NCI-H1092 treated with DMSO at 0.1 percent for 48 hours (cell line): ENCODE results near the gene GATA5.

Source experiments
- DNase-seq: peaks from one replicate; lab custom pipeline; 2025; lab: John Stamatoyannopoulos, UW

Gene GATA5

DNA sequence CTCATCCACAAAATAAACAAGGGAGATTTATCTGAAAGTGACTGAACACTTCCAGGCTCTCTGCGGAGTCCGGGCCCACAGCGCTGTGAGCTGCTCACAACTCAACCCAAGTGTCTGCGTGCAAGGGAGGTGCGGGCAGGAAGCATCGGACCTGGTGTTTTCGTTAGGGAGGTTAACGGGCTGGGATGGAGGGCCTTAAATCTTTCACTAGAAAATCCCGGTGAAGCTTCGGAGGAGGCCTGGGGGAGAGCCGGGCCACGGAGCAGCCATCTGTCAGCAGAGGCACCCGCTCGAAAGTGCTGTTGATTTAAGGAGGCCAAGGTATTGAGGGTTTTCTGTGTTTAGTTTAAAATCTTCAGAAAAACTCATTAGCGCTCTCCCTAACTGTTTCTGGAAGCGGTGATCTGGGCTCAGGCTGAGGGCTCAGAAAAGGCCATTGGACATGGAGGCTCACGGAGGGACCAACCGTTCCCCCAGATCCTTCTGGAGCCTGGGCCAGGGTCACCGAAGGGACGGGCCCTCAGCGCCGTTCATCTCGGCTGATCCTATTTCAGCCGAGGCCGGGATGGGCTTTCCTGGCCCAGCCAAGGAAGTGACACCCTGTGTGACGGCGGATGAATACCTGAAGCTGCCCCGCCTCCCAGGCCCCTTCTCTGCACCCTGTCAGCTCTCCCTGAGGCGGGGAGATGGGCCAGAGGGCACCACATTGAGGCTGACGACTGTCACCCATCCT lies 20.7 kb downstream of the GATA5 start:
- DNase-seq = no peak

DNA sequence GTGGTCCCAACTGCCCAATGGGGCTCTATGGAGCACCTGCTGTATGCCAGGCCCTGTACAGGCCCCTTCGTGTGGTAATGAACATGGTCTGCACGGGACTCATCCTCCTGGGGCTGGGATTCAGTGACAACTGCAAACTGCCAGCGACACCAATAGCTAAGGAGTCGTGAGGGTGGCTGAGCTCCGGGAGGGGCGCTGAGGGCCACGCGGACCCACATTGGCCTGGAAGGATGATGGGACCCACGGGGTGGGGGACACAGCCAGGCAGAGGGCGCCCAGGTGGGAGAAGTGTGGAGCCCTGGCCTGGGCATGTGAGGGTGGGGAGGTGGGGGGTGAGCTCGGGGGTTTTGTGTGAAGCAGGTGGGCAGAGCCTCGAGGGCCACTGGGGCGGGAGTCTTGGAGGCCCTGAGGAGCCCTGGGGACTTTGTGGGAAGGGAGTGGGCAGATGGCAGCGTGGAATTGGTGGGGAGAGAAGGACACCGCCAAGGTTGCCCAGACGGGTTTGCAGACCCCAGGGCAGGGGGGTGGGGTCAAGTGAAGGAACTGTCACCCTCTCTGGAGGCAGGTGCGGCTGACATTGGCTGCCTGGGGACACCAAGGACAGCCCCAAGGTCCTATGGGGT lies 22.5 kb downstream of the GATA5 start:
- no peak for DNase-seq

DNA sequence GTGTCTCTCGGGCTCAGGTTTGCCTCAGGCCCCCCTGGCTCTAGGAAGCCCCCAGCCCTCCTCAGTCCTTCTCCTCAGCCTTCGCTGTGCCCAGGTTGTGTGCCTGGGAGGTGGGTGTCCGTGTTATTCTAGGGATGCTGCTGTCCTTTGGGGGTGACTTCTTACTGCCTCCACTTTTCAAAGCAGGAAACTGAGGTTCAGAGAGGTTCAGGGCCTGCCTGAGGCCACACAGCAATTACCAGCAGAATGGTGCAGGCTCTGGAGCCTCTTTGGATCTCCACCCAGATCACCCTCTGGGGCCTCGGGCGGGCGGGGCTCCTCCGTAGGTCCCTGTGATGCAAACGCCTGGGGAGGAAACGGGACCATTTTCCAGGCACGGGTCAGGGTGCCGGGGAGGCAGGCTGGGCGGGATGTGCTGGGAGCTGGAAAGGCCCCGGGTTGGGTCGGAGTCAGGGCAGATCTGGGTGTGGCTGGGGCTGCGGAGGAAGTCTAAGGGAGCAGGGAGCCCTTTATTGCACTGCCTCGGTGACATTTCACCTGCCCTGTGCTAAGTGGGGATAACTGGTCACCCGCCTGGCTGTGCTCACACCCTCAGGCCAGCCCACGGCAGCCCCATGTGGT lies 23.2 kb downstream of the GATA5 start:
- DNase-seq = no peak

DNA sequence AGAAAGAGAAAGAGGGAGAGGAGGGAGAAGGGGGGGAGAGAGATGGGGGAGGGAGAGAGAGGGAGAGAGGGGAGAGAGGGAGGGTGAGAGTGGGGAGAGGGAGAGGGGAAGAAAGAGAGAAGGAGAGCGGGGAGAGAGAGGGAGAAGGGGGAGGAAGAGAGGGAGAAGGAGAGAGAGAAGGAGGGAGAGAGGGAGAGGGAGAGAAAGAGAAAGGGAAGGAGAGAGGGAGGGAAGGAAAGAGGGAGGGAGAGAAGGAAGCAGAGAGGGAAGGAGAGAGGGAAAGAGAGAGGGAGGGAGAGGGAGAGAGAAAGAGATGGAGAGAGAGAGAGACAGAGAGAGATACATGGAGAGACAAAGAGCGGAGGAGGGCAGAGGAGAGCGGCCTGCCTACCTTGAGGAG lies 23.8 kb downstream of the GATA5 start:
- DNase-seq = no peak

DNA sequence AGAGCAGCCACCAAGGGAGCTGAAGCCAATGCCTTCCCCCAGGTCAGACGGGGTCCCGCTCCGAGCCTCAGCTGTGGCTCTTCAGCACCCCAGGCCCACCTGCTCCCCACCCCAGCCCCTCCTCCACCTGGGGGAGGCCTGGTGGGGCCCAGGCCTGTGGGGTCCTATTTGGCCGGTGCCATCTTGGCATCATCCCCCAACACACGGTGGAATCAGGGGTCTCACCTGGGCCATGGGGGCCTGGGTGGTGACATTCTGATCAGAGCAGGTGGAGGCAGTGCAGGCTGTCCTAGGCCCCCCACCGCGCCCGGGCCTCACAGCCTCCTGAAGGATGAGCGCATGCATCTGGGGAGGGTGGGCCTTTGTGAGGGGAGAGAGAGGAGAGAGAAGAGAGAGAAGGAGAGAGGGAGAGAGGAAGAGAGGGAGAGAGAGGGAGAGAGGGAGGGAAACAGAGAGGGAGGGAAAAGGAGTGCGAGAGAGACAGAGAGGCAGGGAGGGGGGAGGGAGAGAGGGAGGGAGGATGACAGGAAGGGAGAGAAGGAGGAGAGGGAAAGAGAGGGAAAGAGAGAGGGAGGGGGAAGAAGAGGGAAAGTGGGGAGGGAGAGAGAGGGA lies 24.5 kb downstream of the GATA5 start:
- no peak for DNase-seq

DNA sequence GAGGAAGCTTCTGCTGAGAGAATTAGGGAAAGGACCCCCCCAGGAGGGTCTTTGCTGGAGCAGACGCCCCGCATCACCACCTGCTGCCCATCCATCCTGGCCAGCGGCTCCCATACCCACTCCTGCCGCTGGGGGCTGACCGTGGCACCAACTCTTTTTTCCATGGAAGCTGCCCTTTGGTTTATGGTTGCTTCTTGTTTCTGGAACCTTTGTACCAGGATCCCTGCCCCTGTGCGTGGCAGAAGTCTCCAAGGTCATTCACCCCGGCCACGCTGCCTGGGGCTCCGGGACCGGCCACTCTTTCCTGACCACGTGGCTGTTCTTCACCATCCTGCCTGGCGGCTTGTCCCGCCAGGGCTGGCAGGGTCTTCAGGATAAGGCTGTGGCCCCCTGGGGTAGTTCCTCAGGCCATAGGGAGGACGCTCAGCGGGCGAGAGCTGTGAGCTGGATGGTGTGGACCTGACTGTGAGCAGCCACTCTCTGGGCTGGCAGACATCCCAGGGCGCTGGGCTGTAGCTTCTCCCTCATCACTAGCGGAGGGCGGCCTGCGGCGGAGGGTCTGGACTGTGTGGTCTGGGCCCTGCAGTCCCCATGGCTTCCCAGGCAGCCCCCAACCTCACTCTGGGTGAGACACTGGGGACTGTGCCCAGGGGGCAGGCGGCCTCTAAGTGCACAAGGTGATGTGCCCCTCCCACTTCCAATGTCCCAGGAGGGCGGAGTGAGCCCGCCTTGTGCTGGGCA lies 25.7 kb downstream of the GATA5 start:
- no peak for DNase-seq

DNA sequence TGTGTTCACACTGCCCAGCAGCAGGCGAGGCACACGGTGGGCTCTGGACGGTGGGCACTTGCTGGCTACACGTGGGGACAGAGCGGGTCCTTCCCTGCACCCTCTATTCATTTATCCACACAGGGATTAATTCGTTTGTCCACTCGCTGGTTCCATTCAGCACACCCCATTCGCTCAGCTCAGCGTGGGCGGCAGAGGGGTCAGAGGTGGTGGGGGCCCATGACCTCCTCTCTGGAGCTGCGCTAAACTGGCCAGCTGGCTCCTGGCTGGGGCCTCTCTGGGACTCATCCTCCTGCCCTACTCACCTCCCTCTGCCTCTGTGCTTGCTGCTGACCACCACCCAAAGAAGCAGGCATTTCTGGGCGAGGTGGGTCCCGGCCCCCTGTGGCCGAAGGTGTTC lies 27.0 kb downstream of the GATA5 start:
- DNase-seq = no peak

DNA sequence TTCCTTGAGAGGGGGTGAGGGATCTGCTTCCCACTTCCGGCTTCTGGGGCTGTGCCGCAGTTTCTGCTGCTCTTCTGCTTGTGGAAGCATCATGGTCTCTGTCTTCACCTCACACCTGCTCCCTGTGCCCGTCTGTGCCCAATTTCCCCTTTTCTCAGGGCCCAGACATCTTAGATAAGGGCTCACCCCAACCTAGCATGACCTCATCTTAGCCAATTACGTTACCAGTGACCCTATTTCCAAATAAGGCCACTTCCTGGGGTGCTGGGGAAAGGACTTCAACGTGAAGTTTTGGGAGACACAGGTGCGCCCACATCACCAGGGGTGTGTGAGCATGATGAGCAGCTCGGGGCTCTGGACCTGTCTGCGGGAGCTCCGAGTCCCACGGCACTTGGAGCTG lies 27.8 kb downstream of the GATA5 start:
- DNase-seq = no peak

DNA sequence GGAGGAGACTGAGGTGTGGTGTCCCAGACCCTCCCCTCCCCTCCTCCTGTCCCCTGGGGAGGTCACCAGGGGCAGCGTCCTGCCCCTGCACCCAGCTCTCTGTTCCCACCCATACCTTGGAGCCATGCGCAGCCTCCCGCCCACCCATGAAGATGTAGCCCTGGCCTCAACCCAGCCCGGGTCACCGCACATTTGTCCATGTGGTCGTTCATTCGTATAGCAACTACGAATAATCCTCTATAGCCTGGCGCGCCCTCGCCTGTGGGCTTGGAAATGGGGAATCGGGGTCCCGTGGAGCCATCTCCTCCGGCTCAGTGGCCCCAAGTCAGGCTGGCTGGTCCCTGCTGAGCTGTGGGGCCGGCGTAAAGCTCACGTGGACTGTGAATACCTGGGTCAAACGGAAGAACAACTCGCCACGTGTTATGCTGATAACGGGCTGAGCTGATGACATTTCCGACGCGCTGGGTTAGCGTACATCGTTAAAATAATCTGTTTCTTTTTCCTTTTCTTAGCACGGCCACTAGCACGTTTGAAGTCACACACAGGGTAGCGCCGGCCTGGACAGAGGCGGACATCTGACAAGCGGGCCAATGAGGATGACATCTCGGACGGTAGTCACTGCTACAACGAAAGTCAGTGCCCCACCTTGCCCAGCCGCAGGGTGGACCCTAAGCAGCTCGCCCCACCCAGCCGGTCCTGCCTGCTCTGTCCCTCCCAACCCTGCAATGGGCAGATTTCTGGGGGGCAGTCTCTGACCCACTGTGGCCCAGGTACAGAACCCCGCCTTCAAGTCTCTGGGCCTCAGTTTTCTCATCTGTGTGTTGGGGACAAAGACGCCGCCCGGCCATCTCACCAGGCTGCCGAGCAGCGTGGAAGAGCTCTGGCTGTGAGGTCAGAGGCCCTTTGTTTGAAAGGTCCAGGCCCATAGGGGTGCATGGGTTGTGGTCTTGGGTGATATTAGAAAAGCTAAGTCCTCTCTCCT lies 28.6 kb downstream of the GATA5 start:
- DNase-seq = no peak

DNA sequence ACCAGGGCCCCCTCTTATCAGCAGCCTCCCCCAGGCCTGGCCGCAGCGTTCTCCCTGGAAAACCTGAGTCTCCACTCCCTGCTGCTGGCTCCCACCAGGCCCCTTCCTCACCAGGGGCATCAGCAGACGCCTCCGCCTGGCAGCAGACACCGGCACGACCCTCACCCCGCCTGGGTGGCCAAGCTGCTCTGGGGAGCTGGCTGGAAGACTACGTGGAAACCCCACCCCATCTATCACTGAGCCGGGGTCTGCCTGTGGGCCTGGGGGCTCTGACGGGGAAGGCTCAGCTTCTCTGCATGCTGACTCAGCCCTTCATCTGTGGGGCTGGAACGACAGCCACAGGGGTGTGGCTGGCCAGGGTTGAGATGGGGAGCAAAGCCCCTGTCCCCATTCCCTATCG lies 29.3 kb downstream of the GATA5 start:
- no peak for DNase-seq

DNA sequence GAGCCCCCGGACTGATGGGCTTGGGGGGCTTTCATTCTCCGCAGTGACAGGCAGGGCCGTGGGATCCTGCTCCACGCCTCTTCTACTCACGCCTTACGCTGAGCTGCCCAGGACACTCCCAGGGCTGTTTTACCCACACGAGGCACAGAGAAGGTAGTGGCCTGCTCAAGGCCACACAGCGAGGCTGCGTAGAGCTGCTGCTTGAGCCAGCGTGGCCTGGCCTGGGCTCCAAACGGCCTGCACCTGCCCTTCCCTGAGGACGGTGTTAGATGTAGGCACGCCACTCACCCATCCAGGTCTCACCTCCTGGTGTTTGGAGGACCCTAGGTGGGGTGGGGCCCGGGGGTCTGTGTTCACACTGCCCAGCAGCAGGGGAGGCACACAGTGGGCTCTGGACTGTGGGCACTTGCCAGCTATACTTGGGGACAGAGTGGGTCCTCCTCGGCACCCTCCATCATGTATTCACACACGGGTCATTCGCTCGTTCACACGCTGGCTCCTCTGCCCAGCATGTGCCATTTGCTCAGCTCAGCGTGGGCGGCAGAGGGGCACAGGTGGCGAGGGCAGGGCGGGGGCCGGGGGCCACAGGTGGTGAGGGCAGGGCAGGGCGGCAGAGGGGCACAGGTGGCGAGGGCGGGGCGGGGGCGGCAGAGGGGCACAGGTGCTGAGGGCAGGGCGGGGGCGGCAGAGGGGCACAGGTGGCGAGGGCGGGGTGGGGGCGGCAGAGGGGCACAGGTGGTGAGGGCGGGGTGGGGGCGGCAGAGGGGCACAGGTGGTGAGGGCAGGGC lies 30.0 kb downstream of the GATA5 start:
- no peak for DNase-seq

DNA sequence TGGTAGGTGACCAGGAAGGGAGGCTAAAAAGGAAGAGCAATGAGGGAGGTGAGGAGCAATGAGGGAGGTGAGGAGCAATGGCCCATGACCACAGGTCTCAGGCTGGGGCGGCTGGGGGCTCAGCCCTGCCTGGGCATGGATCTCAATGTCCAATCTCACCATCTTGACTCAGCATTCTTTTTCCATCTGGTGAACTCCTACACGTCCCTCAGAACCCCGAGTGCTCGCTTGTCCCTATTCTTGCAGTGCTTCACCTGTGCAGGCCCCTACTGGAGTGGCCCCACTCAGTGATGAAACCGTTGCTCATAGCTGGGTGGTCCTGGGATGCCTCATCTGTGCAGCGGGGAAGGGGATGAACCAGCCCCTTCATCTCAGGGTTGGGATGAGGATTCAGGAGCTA lies 31.5 kb downstream of the GATA5 start:
- DNase-seq = no peak

DNA sequence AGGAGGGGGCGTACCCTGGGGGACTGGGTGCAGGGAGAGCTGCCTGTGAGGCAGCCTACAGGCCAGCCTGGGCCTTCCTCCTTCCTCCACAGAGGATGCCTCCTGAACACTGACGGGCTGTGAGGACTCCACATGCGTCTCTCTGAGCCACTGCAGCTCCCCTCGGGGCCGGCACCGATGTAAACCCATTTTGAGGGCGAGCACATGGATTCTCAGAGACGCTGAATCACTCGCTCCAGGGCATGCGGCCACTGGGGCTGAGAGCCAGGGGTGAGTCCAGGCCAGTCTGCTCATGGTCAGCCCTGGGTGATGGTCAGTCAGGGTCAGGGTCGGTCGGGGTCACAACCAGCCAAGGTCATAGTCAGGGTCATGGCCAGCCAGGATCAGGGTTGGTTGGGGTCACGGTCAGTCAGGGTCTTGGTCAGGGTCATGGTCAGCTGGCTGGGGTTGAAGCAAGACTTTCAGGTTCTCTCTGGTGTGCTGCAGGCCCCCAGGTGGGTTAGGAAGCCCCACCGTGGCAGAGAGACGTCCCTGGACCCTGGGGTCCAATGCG lies 33.7 kb downstream of the GATA5 start:
- DNase-seq = no peak

DNA sequence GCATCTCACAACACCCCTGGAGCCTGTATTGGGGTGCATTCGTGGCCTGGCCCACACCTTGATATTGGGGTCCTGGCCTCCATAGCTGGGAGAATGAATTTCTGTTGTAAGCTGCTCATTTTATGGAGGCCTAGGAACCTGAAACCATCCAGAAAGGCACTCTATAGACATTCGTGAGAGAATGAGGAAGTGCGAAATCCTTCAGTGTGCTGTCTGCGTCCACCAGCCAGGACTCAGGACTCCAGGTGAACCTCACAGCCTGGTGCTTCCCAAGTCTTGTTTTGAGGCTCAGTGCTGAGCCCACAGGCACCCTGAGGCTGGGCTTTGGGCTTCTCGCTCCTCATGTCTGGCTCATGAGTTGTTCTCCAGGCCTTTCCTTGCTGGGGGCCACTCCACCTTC lies 36.6 kb downstream of the GATA5 start:
- DNase-seq = no peak

DNA sequence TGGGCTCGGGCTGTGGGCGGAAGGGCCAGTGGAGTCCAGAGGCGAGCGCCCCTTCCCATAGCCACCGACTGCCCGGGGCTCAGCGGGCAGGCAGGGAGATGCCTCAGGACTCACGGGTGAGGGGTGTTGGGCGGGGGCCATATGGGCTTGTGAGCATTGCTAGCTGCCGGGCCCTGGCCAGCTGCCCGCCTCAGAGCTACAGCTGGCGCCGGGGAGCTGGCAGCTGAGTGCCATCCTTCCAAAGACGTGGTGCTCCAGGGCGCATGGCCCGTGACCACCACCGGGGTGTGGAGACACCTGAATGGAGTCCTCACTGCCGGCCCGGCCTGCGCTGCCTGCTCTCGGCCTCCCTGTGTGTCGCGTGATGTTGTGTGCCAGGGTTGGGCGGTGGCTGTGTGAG lies 37.9 kb downstream of the GATA5 start:
- peak; percentile 82 for DNase-seq

DNA sequence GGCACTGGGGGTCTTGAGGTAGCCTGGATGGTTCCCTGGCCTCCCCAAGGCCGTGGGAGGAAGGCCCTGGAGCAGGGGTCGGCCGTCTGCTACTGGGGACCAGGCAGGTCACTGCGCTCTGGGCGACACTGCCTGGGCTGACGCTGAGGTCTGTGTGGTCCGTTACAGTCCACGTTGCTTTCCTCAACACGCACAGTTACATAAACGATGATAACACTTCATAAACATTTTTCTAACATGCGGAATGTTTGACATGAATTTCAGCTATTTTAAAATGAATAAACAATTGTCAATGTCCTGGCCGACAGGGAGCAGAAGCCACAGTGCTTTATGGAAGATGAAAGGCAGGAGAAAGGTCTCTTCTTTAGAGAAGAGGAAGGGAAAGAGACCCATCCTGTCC lies 38.3 kb downstream of the GATA5 start:
- no peak for DNase-seq

DNA sequence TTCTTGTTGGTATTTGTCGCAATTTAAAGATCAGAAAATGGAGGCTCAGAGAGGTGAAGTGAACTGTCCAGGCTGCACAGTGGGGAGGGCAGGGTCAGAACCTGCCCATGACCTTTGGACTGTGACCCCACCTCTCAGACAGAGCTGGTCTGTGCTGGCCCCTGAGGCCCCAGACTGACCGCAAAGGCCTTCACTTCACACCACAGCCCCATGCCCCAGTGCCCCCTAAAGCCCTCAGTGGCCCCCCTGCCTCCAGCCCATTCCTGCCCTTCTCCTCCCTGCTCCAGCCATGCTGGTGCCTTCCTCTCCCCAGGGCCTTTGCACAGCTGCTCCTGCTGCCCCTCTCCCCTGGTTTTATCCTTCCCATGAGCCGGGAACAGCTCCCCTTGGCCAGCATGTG lies 39.1 kb downstream of the GATA5 start:
- no peak for DNase-seq

DNA sequence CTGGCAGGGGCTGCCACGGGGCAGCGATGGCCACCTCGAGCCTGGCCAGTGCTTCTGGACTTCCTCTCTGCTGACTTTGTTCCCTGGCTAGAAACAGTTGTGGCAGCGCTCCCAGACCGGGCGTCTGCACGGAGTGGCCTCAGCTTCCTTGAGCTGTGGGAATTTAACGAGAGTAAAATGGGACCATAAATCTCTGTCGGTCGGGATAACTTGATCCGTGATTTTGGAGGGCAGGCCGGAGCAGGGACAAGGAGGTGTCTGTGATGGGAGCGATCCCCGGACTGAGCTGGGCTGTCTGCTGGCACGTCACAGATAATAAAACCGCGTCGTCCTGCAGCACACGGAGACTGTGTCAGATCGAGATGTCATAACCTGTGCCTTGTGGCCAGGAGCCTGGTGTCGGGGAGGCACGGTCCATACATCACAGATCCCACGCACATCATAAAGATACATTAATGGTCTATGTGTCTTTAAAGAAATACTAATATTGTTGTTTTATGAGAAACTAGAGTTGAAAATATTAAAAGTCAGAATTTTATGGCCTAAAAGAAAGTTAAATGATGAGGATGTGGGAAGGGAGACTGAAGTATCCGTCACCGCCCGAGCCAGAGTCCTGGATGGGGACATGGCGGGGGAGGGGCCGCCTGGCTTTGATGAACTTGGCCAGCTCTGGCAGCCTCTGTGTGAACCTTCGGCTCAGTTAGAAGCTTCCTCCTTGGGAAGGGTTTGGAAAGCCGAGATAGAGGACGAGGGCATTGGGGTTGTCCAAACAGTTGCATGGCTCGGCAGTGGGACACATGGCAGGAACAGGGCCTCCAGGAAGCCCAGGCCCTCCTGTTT lies 41.9 kb downstream of the GATA5 start:
- no peak for DNase-seq

DNA sequence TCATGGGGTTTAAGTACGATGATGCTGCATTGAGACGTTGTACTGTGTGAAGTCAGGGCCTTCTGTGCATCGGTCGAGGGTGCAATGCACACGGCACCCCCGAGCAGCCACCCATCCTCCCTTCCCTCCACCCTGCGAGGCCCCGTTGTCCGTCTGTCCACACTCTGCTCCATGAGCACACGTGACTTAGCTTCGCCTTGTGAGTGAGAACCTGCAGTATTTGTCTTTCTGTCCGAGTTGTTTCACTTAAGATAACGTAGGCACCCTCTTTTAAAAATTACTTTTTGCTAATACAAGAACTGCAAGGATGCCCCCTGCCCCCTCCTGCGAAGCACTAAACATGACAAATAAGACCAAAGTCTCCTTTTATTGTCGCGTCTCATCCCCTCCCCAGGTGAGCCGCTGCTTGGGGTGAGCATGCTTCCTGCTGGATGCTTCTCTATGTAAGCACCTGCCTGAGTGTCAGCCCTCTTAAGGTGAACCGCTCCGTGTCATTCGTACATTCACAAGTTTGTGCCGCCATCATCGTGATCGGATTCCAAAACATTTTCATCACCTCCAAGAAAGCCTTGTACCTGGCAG lies 44.8 kb downstream of the GATA5 start:
- DNase-seq = no peak
